Stimulated activated CD8-positive, alpha-beta memory T cell treated with anti-CD3 and anti-CD28 coated beads, Interleukin-15, amount 100 ng/mL, for 1 hour (primary cell): ENCODE results near the gene PRR5L.

ENCODE experiments used
- DNase-seq: peaks from one replicate; pipeline ENCODE4 v3.0.0-alpha.2; 2020; ENCODE audit warnings: low read depth

The PRR5L gene

DNA sequence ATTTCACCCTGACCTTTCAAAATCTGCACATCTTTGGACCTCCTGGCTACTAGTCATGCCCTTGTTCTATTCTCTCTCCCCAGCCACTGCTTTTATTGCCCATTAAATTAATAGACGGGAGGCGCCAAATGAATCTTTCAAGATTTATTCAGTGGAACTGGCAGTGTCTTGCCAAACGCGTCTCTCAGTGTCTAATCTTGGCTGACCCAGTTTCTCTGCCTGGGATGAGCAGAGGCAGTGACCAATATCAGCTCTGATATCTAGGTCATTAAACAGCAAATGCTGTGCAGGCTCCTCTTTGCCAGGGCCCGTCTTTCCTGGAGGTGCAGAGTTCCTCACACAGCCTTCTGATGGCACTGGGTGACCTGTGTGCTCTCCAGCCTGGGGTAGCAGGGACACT, 140.0 kb downstream of the PRR5L start:
- no peak for DNase-seq

GRCh38 chr11:36436589-36436988, 140.5 kb downstream of the PRR5L start:
- DNase-seq, result no peak

DNA sequence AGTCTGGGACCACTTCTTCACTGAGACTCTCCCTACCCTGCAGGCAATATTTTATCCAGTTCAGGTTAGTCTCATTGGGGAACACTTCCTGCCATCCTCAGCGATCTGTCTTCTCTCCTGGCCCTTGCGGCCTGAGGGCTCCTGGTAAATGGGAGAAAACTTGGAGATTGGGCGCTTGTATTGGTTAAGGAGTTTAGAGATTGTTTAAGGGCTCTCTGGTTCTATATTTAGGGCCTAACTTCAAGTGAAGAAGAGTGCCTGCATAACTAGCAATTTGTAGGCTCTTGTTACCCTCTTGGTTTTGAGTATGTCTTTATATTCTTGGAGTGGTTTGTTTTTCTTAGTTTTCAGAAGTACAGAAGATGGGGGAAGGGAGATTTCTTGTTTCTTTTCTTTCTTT, 141.3 kb downstream of the PRR5L start:
- DNase-seq, result no peak

- DNase-seq, result no peak
These were observed 142.0 kb downstream of the PRR5L start for GRCh38 chr11:36438126-36438525.

DNA sequence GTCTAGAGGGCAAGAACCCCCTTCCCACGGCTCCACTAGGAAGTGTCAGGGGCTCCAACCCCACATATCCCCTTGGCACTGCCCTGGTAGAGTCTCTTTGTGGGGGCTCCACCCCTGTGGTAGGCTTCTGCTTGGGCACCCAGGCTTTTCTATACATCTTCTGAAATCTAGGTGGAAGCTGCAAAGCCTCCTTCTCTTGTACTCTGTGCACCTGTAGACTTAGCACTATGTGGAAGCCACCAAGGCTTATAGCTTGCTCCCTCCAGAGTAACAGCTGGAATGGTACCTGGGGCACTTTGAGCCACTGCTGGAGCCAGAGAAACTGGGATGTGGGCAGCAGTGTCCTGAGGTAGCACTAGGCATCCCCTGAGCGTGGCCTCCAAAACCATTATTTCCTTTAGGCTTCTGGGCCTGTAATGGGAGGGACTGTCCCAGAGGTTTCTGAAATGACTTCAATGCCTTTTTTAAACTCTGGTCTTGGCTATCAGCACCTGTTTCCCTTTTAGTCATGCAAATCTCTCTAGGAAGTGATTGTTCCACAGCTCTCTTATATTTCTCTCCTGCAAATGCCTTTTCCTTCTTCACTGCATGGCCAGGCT, 145.6 kb downstream of the PRR5L start:
- DNase-seq, result no peak

DNA sequence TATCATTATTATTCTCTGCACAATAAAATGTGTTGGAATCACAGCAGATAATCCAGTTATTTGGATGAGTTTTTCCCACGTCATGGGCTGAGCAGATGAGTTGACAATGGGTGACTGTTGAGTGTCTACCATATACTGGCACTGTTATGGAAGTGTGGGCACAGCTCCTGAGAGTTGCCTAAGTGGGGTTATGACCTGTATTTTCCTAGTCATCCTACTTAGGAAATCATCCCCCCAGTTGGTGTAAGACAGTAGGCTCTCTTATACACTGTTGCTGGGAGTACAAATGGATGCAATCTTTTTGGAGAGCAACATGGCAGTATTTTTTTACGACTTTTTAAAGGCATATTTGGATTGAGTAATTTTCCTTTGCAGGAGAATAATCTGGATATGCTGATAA, 147.6 kb downstream of the PRR5L start:
- DNase-seq, result no peak

DNA sequence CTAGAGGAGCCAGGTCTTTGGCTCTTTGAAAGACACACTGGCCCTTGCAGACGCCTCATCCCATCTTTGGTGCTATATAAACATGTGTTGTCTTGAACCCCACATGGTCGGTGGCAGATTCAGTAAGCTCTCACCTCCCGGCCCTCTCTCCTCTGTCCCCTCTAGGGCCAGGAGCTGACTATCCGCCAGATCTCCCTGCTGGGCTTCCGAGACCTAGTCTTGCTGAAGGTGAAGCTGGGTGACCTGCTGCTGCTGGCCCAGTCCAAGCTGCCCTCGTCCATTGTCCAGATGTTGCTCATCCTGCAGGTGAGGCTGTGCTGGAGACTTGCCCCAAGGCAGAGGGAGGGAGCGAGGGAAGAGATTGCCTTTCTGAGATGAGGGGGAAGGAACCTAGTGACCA, 150.0 kb downstream of the PRR5L start:
- DNase-seq, result no peak

GRCh38 chr11:36447514-36447913, 151.4 kb downstream of the PRR5L start:
- DNase-seq, result no peak

DNA sequence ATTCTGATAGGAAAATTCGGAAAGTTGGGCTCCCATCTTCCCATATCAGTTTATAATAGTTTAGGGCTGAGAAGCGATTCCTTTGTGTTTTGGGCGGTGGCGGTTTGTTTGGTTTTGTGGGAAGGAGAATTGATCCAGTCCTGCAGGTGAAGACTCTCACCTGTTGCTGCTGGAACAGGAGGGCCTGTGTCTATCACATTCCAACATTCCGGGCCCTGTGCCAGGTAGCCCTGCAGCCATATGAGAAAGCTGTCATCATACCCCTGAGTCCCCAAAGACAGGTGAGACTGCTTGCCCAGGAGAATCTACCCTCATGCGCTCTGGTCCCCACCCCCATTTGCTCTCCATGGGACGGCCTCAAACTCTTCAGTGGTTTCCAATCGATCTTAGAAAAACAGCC, 151.9 kb downstream of the PRR5L start:
- DNase-seq, result no peak

- DNase-seq, result no peak
These were observed 153.5 kb downstream of the PRR5L start for GRCh38 chr11:36449561-36450096.

DNA sequence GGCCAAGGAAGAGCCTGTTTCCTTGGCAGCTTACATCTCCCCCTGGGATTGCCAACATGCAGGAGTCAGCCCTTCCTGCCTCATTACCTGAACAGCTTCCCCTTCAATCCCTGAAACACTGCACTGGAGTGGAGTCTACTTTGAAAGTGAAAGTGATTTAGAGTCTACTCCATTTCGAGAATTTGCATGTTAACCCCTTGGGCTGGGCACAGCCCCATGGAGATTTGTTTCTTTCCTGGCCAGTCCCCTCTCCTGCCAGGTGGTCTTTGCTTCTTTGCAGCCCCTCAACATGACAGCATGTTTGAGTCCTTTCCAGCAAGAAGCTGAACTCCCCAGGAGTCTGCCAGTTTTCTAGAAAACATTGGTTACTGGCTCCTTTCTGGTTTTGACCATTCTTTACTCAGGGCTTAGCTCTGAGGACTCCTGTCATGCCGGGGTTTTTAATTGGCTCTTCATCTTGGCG, 154.1 kb downstream of the PRR5L start:
- DNase-seq, result no peak

GRCh38 chr11:36451045-36451444, 155.0 kb downstream of the PRR5L start:
- DNase-seq, result no peak

DNA sequence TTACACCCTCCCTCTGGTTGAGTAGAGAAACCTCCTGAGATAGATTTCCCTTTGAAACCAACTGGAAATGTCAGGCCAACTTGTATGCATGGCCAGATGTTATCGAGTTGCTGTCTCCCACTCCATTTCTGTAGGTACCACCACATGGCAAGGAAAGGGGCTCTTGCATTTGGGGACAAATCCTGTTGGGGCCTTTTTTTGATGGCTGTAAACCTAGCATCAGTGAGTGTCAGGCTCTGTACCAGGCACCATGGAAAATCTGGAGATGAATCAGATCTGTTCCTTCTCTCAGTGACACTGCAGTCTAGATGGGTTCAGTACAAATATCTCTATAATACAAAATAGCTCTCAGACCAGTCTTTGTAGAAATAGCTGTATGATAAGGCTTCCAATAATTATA, 155.6 kb downstream of the PRR5L start:
- DNase-seq, result no peak

GRCh38 chr11:36452236-36452940, 156.3 kb downstream of the PRR5L start:
- no peak for DNase-seq

- no peak for DNase-seq
These were observed 156.9 kb downstream of the PRR5L start for GRCh38 chr11:36452961-36453360.

GRCh38 chr11:36453678-36454077, 157.6 kb downstream of the PRR5L start:
- DNase-seq, result no peak

DNA sequence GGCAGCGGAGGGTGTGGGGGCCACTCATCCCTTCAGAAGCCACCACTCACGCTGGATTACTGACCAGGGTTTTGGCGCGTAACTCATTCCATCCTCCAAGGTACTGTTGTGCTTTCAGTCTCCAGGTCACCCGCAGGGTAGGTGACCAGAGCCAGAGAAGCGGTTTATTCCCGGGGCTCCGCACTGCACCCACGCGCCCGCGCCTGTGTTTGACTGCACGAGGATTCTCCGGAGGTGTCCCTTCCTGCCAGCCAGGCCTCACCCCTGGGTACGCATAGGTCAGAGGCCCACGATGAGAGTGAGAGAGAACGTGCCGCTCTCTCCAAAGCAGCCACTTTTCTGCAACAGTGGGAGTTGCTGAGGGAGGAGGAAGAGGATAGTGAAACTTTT, 158.5 kb downstream of the PRR5L start:
- DNase-seq, result no peak

DNA sequence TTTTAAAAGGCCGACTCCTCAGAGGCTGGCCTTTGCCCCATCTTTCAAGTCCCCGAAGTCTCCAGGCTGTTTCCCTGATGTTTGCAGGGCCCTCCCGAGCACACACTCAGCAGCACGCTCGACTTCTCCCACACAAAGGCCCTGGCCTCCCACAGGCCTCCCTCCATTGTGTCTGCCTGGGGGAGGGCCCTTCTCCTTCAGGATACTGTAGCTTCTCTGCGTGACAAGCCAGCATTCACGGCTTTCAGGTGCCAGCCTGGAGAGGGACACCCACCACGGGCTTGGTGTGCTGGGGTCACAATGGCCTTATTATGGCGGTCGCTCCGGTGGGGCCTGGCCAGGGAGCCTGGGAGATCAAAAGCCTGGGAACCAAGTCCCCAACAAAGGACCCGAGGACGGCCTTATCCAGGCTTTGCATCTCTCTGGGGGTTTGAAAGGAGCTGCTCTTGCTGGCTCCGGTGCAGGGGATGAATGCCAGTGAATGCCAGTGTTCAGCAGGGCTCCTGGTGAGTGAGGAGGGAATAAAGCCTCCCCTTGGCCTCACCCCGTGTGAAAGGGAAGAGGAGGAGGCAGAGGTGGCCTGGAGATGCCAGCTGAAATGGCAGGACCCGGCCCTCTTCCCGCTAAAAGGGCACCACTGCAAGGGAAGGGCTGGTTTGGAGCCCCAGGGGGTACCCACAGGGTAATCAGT, 159.0 kb downstream of the PRR5L start:
- no peak for DNase-seq

DNA sequence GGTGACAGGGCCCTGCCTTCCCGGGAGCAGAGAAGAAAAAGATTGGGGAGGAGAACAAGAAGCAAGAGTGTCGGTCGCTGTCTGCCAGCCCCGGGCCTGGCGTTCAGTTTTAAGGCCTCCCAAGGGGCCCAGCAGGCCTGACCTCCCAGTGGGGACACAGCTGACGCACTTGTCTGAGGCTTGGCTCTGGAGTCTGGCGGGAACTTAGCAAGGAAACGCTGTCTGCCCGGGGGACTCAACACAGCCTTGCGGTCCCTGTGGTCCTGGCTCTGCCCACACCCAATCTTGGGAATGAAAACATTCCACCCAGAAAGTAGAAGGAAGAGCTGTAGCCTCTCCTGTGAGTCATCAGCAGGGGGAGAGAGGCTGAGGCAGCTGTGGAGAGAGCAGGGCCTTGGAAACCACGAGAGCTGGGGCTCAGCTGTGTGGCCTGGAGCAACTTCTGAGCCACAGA, 159.6 kb downstream of the PRR5L start:
- DNase-seq, result no peak

DNA sequence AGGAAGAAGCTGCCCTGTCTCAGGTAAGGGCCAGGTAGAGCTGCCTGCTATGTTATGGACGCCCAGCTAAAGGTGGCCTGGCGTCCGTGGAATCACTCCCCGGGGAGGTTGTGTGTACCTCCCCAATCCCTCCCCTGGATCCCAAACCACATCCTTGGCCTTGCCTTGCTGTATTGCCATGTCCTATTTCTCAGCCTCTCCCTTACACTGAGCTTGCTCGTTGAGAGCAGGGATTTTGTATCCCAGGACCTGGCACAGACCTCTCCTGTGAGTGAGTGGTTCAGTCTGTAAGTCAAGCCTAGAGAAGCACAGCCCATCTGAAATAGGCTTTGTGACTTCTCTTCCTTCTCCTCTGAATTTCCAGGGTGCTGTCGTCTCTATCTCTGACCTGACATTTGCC, 160.1 kb downstream of the PRR5L start:
- no peak for DNase-seq

DNA sequence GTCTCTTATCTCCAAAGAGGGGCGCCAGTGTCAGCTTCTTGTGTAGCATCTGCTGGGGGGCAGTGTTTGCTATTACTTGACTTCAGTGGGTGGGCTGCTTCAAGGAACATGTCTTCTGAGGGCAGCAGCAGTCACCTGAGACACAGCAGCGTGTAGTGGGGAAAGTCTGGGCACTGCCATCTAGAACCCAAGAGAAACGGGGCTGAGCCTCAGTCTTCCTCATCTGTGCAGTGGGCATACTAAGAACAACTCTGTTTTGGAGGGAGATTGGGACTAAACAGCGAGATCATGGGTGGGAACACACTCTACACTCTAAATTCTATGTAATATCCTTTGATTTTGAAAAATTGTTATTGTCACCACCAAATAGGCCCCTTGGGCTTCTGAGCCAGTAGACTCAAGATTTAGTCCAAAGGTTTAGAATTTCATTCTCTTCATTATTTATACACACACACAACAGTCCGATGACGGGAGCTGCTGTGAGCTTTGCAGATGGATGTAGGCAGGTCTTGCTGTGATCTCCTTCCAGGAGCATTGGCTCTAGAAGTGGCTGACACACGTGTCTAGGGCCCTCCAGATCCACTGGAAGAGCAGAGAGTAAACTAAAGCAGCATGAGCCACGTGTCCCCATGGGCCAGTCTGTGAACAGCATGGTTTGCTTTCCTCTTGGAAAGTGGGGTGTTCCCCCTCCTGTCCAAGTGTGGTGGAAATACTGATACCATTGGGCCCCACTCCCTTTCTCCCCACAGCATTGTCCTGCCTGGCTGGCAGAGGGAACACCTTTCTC, 162.2 kb downstream of the PRR5L start:
- no peak for DNase-seq

DNA sequence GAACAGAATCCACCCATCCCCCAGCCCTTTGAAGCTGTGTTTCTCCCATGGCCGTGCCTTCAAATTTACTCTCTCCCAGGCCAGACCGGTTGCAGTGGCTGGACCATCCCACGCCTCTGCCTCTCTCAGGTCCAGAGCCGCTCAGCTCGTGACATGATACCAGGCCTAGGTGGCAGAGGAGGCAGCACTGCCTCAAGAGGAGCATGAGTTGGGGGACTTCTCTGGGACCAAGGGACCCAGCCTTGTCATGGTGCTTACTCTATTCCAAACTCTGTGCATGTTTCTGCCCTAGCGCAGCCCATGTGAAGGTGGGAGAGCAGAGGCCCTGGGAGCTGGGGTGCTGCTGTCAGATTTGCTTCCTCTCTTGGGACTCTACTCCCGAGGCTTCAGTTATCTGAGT, 163.0 kb downstream of the PRR5L start:
- no peak for DNase-seq
